ENCODE data around the gene RNASET2.
"Not testable (repeated sequence)": the region's sequence is repeated elsewhere in the genome, so short reads cannot be mapped to it uniquely, and the experiment has no call there.

The RNASET2 gene

GRCh38 chr6:166901626-166902025 is 54.7 kb downstream of the RNASET2 start:
- DNase-seq, result no peak

- no peak for DNase-seq
These were observed 55.3 kb downstream of the RNASET2 start for GRCh38 chr6:166900956-166901607.

GRCh38 chr6:166900130-166900708 is 56.1 kb downstream of the RNASET2 start:
- no peak for DNase-seq

GRCh38 chr6:166898910-166899309 is 57.4 kb downstream of the RNASET2 start:
- no peak for DNase-seq

- DNase-seq, result not testable (repeated sequence)
These were observed 61.7 kb downstream of the RNASET2 start for GRCh38 chr6:166894614-166895013.

GRCh38 chr6:166892472-166892871 is 63.9 kb downstream of the RNASET2 start:
- not testable (repeated sequence) for DNase-seq

GRCh38 chr6:166886773-166887172 is 69.6 kb downstream of the RNASET2 start:
- DNase-seq, result not testable (repeated sequence)

- not testable (repeated sequence) for DNase-seq
These were observed 71.4 kb downstream of the RNASET2 start for GRCh38 chr6:166884958-166885357.

- no peak for DNase-seq
These were observed 76.8 kb downstream of the RNASET2 start for GRCh38 chr6:166879594-166879993.
